ENCODE data around the gene SFSWAP. TPM values are rescaled to one million over a fixed set of nuclear protein-coding genes. Genes with fewer than 3 reads are reported as not detected.

SFSWAP gene
- total and polyA plus RNA-seq, 2 of the 13 experiments (the other 11 are each of a cell fraction or from before 2014, with no cell fraction given): 17.1 to 27.7 TPM

GRCh38 chr12:131806674-131807073, 95.8 kb downstream of the SFSWAP start (continued):
- TF ChIP-seq ZBTB39 (CRISPR knock-in tag; IDR thresholded peaks at IDR 0.05): no peak

- H3K9me3 ChIP-seq (ENCODE audit: low read length): peaks cover 17% of the 10 kb centered on the region
- TF ChIP-seq HNRNPLL (IDR thresholded peaks at IDR 0.05; ENCODE audit: low read depth, low read length, poor library complexity, severe bottlenecking) (no peak), ZFP1 (CRISPR knock-in tag; IDR thresholded peaks at IDR 0.05) (no peak), HNF4A (CRISPR knock-in tag; IDR thresholded peaks at IDR 0.05) (no peak), CREM (IDR thresholded peaks at IDR 0.05) (no peak), CREM (CRISPR knock-in tag; IDR thresholded peaks at IDR 0.05) (no peak), ZNF639 (CRISPR knock-in tag; conservative IDR thresholded peaks at IDR 0.05) (no peak), ADNP (CRISPR knock-in tag; IDR thresholded peaks at IDR 0.05) (no peak), BCL6 (CRISPR knock-in tag; IDR thresholded peaks at IDR 0.05) (no peak), ZNF292 (CRISPR knock-in tag; IDR thresholded peaks at IDR 0.05; ENCODE audit: borderline replicate concordance, low read depth) (no peak), ZNF660 (CRISPR knock-in tag; IDR thresholded peaks at IDR 0.05; ENCODE audit: borderline replicate concordance, low read depth) (no peak), SOX6 (IDR thresholded peaks at IDR 0.05) (no peak), SOX6 (CRISPR knock-in tag; IDR thresholded peaks at IDR 0.05) (no peak), ZBTB33 (CRISPR knock-in tag; IDR thresholded peaks at IDR 0.05) (no peak), ZNF549 (CRISPR knock-in tag; IDR thresholded peaks at IDR 0.05) (no peak), ZNF234 (CRISPR knock-in tag; conservative IDR thresholded peaks at IDR 0.05) (no peak), ZNF350 (CRISPR knock-in tag; IDR thresholded peaks at IDR 0.05; ENCODE audit: borderline replicate concordance, low read depth) (no peak), MIXL1 (CRISPR knock-in tag; IDR thresholded peaks at IDR 0.05) (no peak), SP2 (CRISPR knock-in tag; IDR thresholded peaks at IDR 0.05) (no peak)
- ATAC-seq: no peak
- no peaks in the 10 kb centered on the region for H3K36me3 ChIP-seq (replicated peaks in 1 of 2; ENCODE audit: control insufficient read depth in 1 of 2, insufficient read depth in 2 of 2, low read length in 2 of 2)
- BruUV-seq (replicated peaks): no TSS peak
- no peaks in the 10 kb centered on the region; a peak in 2 of 5 replicates for H3K27me3 ChIP-seq (ENCODE audit: control insufficient read depth in 1 of 2, insufficient read depth in 2 of 2, low read length in 2 of 2)
- no peaks in the 10 kb centered on the region for H3K4me1 ChIP-seq (ENCODE audit: insufficient read depth, low read length)
- no peak overlapping the region for H3K9ac ChIP-seq (ENCODE audit: insufficient read depth, low read depth, low read length)
- no peak overlapping the region for H3K27ac ChIP-seq (ENCODE audit: extremely low read length, insufficient read depth, low read length)
- WGBS (ENCODE audit: low lambda C conversion rate): 76% methylated on average over 32 of the region's 44 CpGs
- in situ Hi-C loops (cut with HindIII; ENCODE audit: extremely low pct_ligation_motif_present, low pct_unique_long_range_greater_than_20kb) (no loop called here), intact Hi-C loops (cut with micrococcal nuclease; ENCODE audit: unreplicated experiment) (no loop called here)
- H3K79me2 ChIP-seq (ENCODE audit: insufficient read depth, low read length): no peaks in the 10 kb centered on the region
- CTCF ChIA-PET (ENCODE audit: low intra/inter-chr PET ratio, low total read pairs): no interaction called here
- FAIRE-seq: no peak
- POLR2A ChIA-PET: no interaction called here
- no peak overlapping the region for H3K4me2 ChIP-seq (ENCODE audit: low read depth, low read length)
- no peak overlapping the region for H3K4me3 ChIP-seq (replicated peaks in 1 of 3; ENCODE audit: insufficient read depth in 1 of 3, low read depth in 2 of 3, low read length in 3 of 3)
- no peak overlapping the region for H2AFZ ChIP-seq (ENCODE audit: low read length)
- H4K20me1 ChIP-seq (ENCODE audit: insufficient read depth, low read length): no peaks in the 10 kb centered on the region
- DNase-seq (ENCODE audit: low spot score): no peak
These were observed 98.0 kb downstream of the SFSWAP start for GRCh38 chr12:131808744-131809371.
